ENCODE data around the gene IFI44L.

DNA sequence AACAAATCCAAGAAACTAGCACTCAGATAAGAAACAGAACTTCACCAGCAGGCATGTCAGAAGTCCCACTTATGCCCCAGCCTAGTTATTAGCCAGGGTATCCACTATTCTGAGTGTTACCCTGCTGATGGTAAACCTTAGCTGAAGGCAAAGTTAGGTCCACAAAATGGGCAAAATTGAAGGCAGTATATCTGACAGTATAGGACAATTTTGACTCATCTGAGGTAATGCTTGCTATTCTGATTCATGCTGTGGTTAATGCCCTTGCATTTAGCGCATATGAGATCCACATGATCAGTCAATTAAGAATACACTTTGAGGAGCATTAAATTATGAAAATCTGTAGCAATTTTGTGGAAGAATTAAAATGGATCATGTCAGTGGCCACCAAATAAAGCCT, 44.5 kb downstream of the IFI44L start:
- TF ChIP-seq, protein P1, sequence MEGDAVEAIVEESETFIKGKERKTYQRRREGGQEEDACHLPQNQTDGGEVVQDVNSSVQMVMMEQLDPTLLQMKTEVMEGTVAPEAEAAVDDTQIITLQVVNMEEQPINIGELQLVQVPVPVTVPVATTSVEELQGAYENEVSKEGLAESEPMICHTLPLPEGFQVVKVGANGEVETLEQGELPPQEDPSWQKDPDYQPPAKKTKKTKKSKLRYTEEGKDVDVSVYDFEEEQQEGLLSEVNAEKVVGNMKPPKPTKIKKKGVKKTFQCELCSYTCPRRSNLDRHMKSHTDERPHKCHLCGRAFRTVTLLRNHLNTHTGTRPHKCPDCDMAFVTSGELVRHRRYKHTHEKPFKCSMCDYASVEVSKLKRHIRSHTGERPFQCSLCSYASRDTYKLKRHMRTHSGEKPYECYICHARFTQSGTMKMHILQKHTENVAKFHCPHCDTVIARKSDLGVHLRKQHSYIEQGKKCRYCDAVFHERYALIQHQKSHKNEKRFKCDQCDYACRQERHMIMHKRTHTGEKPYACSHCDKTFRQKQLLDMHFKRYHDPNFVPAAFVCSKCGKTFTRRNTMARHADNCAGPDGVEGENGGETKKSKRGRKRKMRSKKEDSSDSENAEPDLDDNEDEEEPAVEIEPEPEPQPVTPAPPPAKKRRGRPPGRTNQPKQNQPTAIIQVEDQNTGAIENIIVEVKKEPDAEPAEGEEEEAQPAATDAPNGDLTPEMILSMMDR (optimal IDR thresholded peaks at IDR 0.05 in 1 of 3, IDR thresholded peaks at IDR 0.05 in 1 of 3, conservative IDR thresholded peaks at IDR 0.05 in 1 of 3; ENCODE audit: extremely low read depth in 1 of 3, insufficient read depth in 2 of 3, low read length in 3 of 3): no peak
- no peak for TF ChIP-seq EZH2 (IDR thresholded peaks at IDR 0.05; ENCODE audit: low read length)
